GM18511 (cell line): ENCODE data around the gene USB1.

ENCODE experiments used
- ATAC-seq: cut with Tn5 transposase; IDR thresholded peaks from one replicate; pipeline ENCODE4 v1.9.1; 2021; ENCODE audit warnings: mild to moderate bottlenecking, moderate library complexity; ENCODE audit not compliant: unreplicated experiment

Gene USB1

DNA sequence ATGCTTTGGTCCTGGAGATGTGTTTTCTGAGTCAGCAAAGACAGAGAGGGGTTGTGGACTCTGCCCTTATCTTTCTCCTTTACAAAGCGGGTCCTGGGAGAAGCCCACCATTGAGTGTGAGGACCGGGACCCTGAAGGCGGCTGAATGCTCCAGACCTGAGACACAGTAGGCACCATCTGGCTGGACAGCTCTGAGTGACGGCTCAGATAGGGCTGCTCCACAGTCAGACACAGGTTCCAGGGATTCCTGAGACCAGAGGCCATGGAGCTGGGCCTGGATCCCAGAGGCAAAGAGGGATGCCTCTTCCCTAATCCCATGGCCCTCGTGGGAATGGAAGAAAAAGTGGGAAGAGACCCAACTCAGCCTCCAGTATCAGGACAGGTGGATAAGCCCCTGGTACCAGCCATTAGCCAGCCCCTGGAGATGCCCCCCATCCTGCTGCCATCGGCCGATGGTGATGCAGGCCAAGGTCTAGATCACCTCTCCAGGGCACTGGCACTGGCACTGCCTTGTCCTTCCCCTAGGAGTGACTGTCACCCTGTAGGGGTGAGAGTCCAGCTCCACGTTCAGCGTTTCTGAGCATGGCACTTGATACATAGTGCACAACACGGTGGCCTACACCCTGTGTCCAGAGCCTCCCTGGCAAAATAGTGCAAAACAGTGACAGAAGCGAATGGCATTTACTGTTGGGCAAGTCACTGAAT, 29.1 kb downstream of the USB1 start:
- no peak for ATAC-seq

DNA sequence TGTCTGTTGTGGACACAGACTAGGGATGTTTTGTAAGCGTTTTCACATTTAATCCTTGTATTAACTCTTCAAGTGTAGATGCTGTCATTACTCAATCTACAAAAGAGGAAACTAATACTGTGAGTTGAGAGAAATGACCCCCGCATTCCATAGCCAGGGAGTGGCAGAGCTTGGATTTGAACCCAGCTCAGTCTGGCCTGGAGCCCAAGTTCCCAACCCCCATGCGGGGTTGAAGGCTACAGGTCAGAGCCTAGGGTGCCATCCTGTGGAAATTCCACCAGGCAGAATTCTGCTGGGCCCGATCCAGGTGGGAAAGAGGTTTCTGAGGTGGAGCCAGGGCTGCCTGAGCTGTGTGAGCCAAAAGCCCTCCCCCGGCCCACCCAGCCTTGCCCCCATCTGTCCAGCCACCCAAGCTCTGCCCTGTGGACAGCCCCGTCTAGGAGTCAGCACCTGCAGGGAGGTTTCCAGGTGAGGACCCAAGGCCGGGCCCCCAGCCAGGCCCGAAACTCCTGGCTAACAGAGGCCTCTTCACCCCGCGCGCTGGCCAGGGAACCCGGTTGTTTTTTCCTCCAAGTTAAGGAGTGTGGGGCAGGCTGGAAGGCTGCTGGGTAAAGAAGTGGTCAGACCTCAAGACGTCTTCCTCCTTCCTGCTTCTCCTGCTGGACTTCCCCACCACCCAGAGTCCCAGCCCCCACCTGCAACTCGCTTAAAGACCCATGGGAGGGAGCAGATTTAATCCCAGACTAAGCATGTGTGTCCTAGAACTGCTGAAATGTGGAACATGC, 30.0 kb downstream of the USB1 start:
- no peak for ATAC-seq

DNA sequence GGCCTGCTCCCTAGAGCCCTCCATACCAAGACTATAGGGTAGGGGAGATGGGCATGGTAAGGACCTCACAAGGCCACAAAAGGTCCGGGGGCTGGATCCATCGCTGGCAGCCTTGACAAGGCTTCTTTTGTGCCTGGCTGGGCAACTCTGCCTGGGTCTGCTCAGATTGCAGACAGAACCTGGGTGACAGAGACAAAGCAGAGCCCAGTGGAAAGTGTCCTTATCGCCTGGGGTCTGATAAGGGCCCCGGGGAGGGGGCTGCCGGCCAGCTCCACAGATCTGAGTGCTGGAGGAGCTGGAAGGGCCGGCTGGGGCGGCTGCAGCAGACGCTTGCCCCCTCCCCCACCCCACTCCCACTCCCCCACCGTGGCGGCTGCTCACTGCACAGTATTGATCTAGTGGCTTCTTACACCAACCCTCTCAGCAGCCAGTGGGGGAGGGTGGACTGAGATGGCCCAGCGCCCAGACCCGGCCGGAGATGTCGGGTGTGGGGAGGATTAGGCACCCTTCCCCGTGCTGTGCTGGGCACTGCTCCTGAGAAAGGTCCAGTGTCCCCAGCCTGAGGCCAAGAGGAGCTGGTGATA, 31.6 kb downstream of the USB1 start:
- ATAC-seq: no peak

- no peak for ATAC-seq
Observed at GRCh38 chr16:58034128-58034685, 33.0 kb downstream of the USB1 start.

DNA sequence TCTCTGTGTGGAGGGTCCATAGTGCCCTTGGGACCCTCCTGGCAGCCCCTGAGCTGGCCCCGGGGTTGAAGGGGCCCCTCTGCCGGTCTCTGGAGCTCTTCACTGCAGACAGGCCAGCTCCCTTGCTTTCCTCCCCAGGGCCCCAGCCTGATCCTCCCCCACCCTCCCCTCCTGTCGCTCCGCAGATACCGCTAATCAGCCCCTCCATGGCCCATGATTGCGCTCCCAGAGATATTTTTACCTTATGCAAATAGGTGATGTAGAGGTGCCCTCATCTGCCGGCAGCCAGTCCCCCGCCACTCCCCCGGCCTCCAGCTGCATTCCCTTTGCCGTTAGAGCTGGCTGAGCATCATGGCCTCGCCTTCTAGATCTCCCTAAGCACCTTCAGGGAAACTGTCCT, 33.6 kb downstream of the USB1 start:
- no peak for ATAC-seq

DNA sequence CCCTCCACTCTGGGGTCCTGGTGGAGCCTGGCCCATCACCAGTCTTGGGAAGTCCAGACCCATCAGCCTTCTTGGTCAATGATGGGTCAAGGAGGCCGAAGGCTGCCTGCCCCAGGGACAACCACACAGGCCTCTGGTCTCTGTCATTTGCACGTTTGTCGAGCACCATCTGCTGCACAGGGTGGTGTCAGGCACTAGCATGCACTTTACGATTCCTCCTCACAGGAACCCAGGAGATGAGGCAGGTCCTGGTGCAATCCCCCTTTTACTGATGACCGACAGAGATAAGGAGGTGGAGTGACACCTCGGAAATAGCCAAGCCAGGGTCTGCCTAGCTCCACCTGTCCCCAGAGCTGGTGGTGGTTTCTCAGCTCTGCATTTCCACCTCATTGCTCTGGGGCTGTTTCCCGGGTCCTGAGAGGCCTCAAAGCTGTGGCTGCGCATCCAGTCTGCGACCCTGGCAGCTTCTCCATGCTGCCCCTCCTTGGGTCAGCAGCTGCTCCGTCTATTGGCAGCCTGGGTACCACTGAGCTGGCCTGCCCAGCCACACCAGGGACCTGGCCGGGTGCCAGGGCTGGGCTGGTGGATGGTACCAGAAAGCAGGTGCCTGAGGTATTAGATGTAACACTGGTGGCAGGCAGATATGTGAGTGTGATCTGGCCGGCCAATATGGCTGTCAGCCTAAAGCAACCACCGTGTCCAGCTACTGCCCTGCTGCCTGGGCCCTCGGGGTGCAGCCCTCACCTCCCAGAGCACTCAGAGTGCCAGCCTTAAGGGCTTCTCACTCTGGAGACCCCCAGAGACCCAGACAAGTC, 34.4 kb downstream of the USB1 start:
- ATAC-seq: no peak

- no peak for ATAC-seq
Observed at GRCh38 chr16:58036943-58037342, 35.7 kb downstream of the USB1 start.

- ATAC-seq: no peak
Observed at GRCh38 chr16:58037365-58038057, 36.3 kb downstream of the USB1 start.

DNA sequence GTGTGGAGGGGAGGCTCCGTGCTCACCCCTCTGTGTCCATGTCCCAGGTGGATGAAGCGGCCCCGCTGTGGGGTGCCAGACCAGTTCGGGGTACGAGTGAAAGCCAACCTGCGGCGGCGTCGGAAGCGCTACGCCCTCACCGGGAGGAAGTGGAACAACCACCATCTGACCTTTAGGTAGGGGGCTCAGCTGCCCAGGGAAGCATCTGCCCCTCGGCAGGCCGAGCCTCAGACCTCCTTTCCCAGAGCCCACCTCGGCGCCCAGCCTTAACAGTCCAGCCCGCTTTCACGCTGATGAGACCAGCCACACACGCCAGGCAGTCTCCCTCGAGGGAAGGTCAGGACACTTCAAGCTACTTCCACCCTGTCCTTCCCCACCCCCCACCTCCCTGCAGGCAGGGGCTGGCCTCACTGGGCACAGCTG, 37.0 kb downstream of the USB1 start:
- ATAC-seq: no peak

DNA sequence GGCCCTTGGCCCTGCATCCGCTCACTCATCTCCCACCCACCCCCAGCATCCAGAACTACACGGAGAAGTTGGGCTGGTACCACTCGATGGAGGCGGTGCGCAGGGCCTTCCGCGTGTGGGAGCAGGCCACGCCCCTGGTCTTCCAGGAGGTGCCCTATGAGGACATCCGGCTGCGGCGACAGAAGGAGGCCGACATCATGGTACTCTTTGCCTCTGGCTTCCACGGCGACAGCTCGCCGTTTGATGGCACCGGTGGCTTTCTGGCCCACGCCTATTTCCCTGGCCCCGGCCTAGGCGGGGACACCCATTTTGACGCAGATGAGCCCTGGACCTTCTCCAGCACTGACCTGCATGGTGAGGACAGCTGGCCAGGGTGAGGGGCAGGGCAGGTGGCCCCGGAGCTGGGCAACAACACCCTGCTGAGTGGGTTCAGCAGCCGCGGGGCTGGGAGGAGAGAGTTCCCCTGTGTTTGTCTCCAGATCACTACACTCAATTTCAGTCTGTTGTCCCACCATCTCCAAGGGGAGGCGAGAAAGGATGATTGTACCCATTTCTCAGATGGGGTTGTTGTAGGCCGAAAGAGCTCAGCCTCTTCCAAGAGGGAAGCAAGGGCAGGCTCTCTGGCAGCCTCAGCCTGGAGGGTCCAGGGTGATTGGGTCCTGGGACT, 38.8 kb downstream of the USB1 start:
- no peak for ATAC-seq

DNA sequence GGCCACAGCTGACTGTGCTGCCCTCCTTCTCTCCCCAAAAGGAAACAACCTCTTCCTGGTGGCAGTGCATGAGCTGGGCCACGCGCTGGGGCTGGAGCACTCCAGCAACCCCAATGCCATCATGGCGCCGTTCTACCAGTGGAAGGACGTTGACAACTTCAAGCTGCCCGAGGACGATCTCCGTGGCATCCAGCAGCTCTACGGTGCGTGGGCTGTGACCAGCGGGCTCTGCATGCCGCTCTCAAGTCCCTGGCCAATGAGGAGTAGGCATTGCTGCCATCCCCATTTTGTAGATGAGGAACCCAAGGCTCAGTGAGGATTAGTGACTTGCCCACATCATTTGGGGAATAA, 39.3 kb downstream of the USB1 start:
- ATAC-seq: no peak

GRCh38 chr16:58040945-58041627, 39.9 kb downstream of the USB1 start:
- ATAC-seq: no peak

GRCh38 chr16:58041628-58041955, 40.4 kb downstream of the USB1 start:
- ATAC-seq: no peak

DNA sequence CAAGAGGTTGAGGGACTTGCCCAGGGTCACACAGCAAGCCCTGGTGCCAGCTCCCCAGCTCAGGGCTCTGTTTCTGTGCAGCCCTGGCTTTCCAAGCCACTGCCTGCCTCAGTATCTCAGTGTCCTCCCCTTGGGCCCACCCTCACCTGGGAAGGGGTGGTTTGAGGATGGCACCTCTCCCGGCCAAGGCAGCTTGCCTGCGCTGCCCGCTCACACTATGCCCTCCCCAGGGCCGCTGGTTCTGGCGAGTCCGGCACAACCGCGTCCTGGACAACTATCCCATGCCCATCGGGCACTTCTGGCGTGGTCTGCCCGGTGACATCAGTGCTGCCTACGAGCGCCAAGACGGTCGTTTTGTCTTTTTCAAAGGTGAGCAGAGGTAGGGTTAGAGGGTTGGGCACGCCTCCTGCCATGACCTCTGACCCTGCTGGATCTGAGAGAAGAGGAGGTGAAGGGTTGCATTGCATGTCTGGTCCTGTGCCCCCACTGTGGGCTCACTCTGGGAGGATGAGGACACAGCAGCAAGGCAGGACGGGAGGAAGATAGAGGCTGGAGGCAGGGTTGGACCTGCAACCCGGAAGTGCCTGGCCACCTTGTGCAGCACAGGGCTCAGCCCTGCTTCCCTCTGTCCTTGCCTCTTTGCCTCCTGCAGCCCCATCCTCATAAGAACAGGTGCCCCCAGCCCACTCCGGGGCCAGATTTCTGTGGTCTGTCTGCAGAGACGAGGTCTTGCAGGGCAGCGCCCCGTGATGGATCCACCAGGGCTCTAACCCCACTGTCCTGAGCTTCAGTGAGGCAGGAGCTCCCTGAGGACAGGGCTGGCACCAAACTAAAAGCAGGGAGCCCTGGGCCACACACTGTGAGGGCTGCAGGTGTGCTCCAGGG, 41.0 kb downstream of the USB1 start:
- ATAC-seq: no peak

GRCh38 chr16:58042886-58043515, 41.8 kb downstream of the USB1 start:
- no peak for ATAC-seq

DNA sequence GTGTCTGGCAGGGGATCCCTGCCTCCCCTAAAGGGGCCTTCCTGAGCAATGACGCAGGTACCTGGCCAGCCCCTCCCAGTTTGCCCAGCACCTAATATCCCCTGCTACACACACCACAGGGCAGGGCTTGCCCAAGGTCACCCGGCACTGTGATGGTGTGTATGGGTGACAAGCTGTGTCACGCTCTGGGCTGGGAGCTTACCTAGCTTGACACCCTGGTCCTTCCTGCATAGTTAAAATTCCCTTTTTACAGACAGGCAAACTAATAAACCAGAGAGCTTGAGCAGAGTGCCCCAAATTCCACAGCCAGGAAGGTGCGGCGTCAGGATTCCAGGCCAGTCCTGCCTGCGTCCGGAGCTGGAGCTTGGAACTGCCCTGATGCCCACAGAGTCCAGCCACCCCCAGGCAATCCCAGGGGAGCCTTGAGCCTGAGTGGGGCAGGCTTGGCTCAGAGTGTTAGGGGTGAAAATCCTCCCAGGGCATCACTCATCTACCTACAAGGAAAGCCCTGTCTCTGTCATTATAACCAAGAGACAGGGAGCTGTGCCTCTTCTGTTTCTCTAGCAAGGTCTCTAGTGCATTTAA, 42.5 kb downstream of the USB1 start:
- ATAC-seq: no peak

DNA sequence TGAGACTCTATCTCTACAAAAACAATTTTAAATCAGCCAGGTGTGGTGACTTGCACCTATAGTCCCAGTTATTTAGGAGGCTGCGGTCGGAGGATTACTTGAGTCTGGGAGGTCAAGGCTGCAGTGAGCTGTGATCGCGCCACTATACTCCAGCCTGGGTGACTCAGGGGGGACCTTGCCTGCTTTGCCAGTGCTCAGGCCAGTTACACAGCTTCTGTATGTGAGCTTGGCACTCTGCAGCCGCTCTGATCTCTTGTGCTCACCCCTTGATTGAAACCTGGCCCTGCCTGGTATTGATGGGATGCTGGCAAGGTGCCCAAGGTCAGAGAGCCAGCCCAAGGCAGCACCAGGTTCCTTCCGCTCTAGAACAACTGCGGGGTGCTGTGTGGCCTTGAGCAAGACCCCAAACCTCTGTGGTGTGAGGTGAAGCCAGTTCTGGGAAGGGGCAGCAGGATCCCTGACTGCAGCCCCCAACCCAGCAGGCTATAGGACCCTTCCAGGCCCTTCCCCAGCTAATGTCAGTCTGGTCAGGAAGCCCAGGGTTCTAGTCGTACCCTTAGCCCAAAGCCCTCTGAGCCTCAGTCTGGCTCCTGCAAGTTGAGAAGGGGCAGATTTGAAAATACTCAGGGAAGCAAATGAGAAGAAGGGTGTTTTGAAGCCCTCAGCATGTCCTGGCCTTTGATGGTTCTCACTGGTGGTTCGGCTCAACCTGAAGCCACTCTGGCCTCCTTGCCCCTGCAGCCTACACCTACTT, 43.2 kb downstream of the USB1 start:
- ATAC-seq: no peak
